ENCODE results near the gene CRYBG3.

The CRYBG3 gene

GRCh38 chr3:97839944-97840343, 18.1 kb downstream of the CRYBG3 start:
- DNase-seq, result no peak

- no peak for DNase-seq
Observed at GRCh38 chr3:97841304-97841703, 19.5 kb downstream of the CRYBG3 start.

DNA sequence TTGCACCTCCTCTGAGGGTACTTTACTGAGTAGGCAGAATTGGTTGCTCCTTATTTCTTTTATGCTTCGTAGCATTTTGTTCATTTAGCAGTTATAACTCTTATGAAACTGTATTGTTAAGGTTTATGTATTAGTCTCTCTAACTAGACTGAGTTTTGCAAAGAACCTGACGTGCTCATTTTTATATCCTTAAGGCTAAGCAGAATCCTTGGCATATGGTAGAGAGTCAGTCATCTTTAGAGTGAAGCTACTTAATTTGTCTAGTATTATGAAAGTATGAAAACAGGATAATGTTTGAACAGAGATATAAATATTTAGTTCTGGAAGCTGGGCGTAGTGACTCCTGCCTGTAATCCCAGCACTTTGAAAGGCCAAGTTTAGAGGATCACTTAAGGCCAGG, 20.1 kb downstream of the CRYBG3 start:
- no peak for DNase-seq

- DNase-seq, result no peak
Observed at GRCh38 chr3:97848779-97849178, 27.0 kb downstream of the CRYBG3 start.

GRCh38 chr3:97857401-97857800, 35.6 kb downstream of the CRYBG3 start:
- no peak for DNase-seq

- no peak for DNase-seq
Observed at GRCh38 chr3:97860364-97860763, 38.6 kb downstream of the CRYBG3 start.

DNA sequence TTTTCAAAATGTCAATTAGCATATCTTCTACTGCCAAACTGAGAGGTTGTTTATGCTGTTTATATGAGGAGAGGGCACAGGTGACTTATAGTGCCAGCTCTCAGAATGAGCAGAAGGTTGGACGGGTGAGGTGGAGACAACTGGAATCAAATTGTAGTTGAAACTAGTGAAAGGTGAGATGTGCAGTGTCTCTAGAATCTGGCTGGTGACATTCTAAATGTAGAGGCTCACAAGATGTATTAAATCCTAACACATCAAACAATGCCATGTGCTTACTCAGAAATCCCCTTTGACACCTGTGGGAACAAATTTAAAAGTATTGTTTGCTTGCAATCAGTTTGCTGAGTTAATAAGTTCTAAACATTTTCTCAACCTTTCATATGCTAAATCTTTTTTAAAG, 40.8 kb downstream of the CRYBG3 start:
- no peak for DNase-seq

GRCh38 chr3:97863031-97863430, 41.2 kb downstream of the CRYBG3 start:
- no peak for DNase-seq

DNA sequence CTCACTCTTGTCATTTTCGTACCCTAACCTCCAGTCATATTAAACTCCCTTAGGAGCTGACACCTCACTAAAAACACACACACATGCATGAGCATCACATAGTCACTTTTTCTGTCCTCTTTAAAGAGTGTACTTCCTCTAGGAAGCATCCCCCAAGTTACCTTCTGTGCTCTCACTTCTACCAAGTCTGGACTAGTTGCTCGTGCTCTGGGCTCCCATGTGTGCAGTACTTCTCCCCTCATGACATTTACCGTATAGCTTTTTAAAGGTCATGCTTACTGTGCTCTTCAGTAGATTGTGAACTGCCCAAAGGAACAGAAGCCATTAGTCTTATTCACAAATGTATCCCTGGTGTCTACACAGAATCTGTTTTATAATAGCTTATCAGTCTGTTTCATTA, 42.0 kb downstream of the CRYBG3 start:
- DNase-seq, result no peak

DNA sequence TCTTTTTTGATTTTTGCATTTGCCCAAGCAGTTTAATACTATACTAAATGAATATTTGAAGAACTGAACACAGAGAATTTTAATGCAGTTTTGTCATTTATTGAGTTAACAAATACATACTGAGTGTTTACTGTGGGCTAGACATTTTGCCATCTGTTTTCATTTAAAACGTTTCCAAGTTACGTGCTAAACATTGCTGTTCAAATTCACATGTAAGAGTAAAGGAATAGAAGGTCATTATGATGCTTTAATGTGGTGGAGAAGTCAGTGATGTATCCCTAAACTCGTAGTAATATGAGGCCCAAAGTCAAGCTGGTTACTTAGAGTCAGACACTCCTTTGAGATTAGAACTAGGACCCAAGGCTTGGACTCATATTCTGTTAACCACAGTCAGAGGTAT, 49.4 kb downstream of the CRYBG3 start:
- DNase-seq, result no peak

DNA sequence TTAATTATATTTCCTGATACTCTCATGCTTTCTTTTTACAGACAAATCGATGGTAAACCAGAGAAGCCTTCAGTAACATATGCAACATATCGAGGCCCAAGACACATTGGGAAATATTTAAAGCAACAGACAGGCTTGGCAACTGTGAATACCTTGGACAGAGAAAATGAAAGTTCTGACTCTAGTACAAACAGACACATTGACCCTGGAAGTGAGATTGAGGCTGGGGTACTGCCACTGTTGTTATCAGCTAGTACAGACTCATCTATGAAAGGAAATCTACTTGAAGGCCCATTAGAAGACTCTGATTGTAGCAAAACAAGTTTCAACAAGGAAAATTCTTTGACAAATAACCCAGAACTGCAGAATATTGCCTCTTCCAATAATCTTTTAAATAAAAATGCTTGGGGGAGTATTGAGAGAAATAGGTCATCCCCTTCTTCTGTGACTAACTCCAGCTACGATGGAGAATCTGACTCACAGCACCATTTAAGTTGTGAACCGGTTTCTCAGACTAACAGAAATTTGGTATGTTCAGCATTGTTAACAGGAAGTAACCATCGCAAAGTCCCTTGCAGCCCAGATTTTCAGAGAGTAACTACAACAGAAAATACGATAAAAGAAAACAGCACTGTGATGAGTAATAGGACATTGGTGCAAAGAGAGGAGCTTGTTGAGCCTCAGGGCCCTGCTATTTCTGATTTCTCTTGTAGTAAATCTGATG, 50.2 kb downstream of the CRYBG3 start:
- DNase-seq, result no peak

GRCh38 chr3:97872525-97873042, 50.8 kb downstream of the CRYBG3 start:
- DNase-seq, result no peak

DNA sequence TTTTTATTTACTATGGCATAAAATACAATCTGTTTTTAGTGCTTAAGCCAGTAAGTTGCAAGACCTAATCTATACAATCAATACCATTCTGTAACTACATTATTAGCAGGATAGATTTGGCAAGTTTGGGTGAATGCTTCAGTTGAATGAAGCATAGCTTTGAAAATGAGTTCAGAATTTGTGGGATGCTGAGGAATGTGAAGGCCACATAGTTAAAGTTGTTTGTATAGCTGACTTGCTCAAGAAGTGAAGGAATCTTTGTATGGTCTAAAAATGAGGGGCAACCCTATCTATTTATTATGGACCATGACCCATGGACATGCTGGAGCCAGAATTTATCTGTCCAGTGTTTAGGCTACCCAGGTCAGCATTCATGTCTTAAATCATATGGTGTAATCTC, 58.5 kb downstream of the CRYBG3 start:
- no peak for DNase-seq

DNA sequence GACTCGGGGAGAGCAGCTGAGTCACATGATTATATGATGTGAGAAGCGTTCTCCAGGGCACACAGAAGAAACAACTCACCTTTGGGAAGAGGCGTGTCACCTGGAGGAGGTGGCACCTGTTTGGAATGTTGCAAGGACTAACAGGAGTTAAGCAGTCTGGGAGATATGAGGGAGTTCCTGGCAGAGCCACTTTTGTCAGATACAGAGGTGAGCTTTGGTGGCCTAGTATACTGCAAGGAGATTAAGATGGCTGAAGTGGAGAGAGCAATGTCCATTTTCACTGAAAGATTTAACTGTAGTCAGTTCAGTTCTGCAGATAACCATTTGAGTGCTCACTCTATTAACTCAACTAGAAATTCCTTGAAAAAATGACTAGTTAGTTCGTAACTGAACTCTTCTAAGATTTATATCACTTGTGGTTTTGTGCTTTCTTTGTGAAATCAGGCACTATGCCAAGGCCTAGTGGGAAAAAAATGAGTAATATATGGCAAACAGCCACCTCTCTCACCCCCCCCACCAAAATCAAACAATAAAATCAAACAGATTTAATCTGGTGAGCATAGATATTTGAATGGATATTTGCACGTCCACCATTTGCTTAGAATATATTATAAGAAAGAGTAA, 61.3 kb downstream of the CRYBG3 start:
- no peak for DNase-seq

DNA sequence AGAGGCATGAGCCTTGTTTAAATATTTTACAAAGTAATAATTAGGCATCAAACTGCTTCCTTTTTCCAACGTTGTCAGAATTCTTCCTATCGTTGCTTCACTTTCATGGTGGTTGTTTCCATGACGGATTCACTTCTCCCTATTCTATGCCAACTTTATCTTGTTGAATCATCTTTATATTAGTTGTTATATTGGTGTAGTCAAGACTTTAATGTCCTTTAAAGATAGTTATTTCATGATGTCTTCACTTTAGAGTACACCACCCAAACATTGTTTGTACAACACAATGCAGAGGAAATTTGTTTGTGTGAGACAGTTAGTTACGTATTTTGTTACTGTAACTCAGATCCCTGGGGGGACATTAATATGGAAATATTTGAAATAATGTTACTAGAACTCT, 61.9 kb downstream of the CRYBG3 start:
- no peak for DNase-seq

DNA sequence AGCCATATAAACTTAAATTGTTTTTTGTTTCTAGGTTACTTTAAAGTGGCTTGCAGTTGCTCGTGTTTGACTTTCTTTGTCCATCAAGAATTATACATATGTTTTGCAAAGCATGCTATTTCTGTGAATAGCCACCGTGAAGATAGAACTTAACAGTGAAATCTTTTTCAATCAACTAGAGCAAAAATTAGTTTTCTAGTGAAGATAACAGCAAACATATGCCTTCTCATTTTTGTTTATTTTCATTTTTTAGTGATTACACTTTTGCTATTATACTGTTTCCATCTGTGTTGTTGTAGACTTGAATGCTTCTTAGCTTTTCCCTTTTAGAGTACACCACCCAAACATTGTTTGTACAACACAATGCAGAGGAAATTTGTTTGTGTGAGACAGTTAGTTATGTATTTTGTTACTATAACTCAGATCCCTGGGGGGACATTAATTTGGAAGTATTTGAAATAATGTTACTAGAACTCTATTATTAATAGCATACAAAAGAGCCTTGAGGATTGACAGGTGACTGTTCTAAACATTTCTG, 62.8 kb downstream of the CRYBG3 start:
- DNase-seq, result no peak

GRCh38 chr3:97885931-97886824, 64.4 kb downstream of the CRYBG3 start:
- DNase-seq, result no peak

DNA sequence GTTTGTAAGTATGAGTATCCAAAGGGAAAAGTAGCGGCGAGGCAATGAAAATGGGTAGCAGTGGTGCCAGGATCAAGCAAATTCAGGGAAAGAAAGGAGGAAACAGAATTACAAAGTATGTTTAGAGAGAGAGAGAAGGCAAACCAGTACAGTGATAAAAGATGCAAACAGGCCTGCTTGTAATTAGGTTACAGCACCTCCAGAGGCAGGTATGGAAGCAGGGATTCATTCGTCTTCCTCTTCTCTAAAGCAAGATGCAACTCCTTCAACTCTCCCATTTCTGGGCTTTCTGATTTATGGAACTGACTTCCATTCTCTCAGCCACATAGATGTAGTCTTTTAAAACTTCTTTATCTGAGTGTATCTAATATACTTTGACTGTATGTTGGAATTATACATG, 68.0 kb downstream of the CRYBG3 start:
- DNase-seq, result no peak

GRCh38 chr3:97892852-97893251, 71.0 kb downstream of the CRYBG3 start:
- DNase-seq, result no peak

DNA sequence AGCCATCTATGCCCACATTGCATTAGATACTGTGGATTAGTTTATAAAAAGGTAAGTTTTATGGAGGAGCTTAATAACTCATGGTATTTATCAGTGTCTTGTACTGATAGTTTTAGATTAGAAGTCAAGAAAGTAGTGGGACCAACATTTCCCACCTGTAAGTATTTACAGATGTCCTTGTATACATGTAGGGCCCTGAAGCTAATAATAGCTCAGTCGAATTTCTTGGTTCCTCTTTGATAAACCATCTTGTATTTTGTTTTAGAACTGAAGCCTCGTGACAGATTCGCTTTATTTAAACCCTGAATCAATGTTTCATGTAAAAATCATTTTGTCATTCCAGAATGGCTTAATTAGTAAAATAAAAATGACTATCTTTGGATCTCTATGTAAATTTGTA, 73.4 kb downstream of the CRYBG3 start:
- DNase-seq, result no peak

DNA sequence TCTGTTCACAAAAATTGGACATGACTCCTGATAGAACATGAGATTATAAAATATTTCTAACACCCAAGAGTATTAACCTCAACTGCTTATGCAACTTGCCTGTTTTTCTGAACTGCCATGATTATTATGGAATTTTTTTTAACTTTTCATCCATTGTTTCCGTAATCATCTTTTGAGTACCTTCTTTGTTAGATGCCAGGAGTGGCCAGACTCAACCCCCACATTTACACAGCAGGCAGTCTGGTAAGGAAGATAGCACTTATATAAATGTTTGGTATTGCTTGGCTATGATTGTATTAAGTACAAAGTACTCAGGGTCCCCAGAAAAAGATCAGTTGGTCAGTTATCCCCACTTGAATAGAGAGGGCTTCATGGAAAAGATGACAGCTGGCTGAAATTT, 74.3 kb downstream of the CRYBG3 start:
- no peak for DNase-seq

DNA sequence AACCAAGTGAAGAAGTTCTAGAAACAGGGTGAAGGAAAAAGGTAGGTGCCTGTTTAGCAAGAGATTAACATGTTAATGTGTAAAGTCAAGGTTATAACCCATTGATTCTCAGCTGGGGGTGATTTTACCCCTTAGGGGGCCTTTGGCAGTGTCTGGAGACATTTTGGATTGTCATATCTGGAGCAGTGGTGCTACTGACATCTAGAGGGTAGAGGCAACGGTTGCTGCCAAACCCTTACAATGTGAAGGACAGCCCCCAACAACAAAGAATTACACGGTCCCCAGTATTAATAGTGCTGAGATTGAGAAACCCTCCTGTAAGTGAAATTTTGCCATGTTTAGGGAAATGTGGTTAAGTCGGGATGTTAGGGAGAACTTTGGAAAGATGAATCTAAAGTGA, 74.7 kb downstream of the CRYBG3 start:
- no peak for DNase-seq

- no peak for DNase-seq
Observed at GRCh38 chr3:97899331-97899730, 77.5 kb downstream of the CRYBG3 start.
